EL (cell line): ENCODE results near the gene MRGPRX4.

Source experiments
- DNase-seq: peaks from one replicate; pipeline ENCODE4 v3.0.0-alpha.2; 2016

Gene MRGPRX4

DNA sequence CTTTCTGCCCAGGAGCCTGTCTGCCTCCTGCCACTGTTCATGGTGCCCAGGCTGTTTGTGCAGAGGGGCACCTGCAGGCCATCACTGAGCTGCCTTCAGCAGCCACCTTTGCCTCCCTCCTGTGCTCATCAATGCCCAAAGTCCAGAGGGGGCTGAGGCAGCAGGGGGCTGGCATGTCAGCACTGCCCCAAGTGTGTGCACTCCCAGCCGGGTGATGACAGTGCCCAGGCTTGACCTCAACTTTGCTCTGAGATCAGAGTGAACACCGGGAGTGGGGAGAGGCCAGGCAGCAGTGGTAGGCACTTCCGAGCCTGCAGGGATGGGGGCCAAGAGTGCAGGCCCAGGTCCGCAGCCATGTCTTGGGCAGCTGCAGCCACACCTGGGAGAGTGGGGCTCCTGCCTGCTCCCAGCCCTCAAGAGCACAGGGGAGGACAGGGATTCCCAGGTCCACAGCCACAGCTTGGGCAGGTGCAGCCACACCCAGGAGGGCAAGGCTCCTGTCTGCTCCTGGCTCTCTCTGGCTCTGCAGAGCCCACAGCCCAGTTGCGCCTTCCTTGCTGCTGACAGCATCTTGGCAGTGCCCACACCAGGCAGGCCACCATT, 48.7 kb downstream of the MRGPRX4 start:
- DNase-seq: no peak

DNA sequence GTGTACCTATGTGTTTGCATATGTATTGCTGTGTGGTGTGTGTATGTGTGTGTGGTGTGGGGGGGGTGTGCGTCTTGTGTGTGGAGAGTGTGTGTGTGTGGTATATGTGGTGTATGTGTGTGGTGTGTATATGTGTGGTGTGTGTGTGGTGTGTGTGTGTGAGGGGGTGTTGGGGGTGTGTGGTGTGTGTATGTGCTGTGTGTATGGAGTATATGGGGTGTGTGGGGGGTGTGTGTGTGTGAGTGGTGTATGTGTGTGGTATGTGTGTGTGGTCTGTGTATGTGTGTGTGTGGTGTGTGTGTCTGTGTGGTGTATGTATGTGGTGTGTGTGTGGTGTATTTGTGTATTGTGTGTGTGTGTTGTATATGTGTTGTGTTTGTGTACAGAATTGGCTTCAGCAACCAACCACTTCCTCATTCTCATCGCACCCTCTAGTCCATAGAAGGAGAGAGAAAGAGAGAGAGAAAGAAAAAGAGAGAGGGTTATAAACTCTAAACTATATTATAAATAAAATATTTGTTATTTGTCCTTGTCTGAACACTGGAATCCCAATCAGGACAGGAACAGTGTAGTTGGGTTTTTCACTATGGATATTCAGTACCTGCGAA, 50.3 kb downstream of the MRGPRX4 start:
- DNase-seq: no peak
